Measurements from ENCODE around the gene ZXDC.

GRCh38 chr3:126503701-126504100 is 28.0 kb upstream of the ZXDC start:
- TF ChIP-seq CTCF (IDR thresholded peaks at IDR 0.05) (no peak), ZFX (IDR thresholded peaks at IDR 0.05; ENCODE audit: borderline replicate concordance) (no peak)

Measured in 22Rv1 (cell line).